ENCODE results near the gene PIGB.
"Not testable (repeated sequence)": the region's sequence is repeated elsewhere in the genome, so short reads cannot be mapped to it uniquely, and the experiment has no call there.

PIGB gene

GRCh38 chr15:55302801-55303200 lies 16.2 kb upstream of the PIGB start:
- not testable (repeated sequence) for DNase-seq

- no peak for DNase-seq
Observed at GRCh38 chr15:55319537-55320237, 665 bp downstream of the PIGB start.

- DNase-seq = no peak
Observed at GRCh38 chr15:55320238-55320550, 1.2 kb downstream of the PIGB start.

- no peak for DNase-seq
Observed at GRCh38 chr15:55320963-55321362, 1.9 kb downstream of the PIGB start.

GRCh38 chr15:55322467-55322866 lies 3.4 kb downstream of the PIGB start:
- no peak for DNase-seq

- no peak for DNase-seq
Observed at GRCh38 chr15:55327387-55327786, 8.4 kb downstream of the PIGB start.

- no peak for DNase-seq
Observed at GRCh38 chr15:55334371-55334770, 15.3 kb downstream of the PIGB start.

GRCh38 chr15:55334997-55335396 lies 16.0 kb downstream of the PIGB start:
- DNase-seq = no peak

- no peak for DNase-seq
Observed at GRCh38 chr15:55337160-55337559, 18.1 kb downstream of the PIGB start.

- peak; percentile 42 for DNase-seq
Observed at GRCh38 chr15:55343168-55343567, 24.1 kb downstream of the PIGB start.

- no peak for DNase-seq
Observed at GRCh38 chr15:55344206-55344605, 25.2 kb downstream of the PIGB start.

- no peak for DNase-seq
Observed at GRCh38 chr15:55348281-55348778, 29.3 kb downstream of the PIGB start.

GRCh38 chr15:55349282-55349681 lies 30.3 kb downstream of the PIGB start:
- no peak for DNase-seq

GRCh38 chr15:55353025-55353424 lies 34.0 kb downstream of the PIGB start:
- no peak for DNase-seq

- no peak for DNase-seq
Observed at GRCh38 chr15:55356985-55357585, 38.1 kb downstream of the PIGB start.

- DNase-seq = no peak
Observed at GRCh38 chr15:55357774-55358173, 38.8 kb downstream of the PIGB start.

GRCh38 chr15:55358471-55358870 lies 39.4 kb downstream of the PIGB start:
- DNase-seq = no peak

- no peak for DNase-seq
Observed at GRCh38 chr15:55360256-55360655, 41.2 kb downstream of the PIGB start.

GRCh38 chr15:55361048-55361447 lies 42.0 kb downstream of the PIGB start:
- DNase-seq = no peak

- no peak for DNase-seq
Observed at GRCh38 chr15:55362641-55363040, 43.6 kb downstream of the PIGB start.

- DNase-seq = no peak
Observed at GRCh38 chr15:55366981-55367380, 48.0 kb downstream of the PIGB start.

GRCh38 chr15:55372701-55373440 lies 53.8 kb downstream of the PIGB start:
- no peak for DNase-seq

GRCh38 chr15:55379095-55379494 lies 60.1 kb downstream of the PIGB start:
- DNase-seq = no peak

GRCh38 chr15:55381595-55381994 lies 62.6 kb downstream of the PIGB start:
- DNase-seq = no peak
